Activated B cell treated with CpG ODN at 0.5 μM for 24 hours (primary cell): ENCODE measurements around the gene COL4A1. TPM values are rescaled to one million over a fixed set of nuclear protein-coding genes. Genes with fewer than 3 reads are reported as not detected.

Experiments used
- ATAC-seq: fragments of 200-7000 bp; cut with Tn5 transposase; one replicate; pipeline ENCODE4 v1.10.0; 2021; ENCODE audit warnings: low read depth, mild to moderate bottlenecking, moderate library complexity
- CTCF ChIA-PET: fragments of 350-600 bp; sonication (Branson Sonifier 250); formaldehyde crosslinking; loops from one replicate; lab custom pipeline; 2021; ENCODE audit warnings: antibody characterized with exemption; lab: Charles Lee
- POLR2A ChIA-PET: fragments of 350-600 bp; sonication (Branson Sonifier 250); formaldehyde crosslinking; loops from one replicate; lab custom pipeline; 2021; ENCODE audit warnings: antibody characterized with exemption; lab: Charles Lee
- DNase-seq: peaks from one replicate; pipeline ENCODE4 v3.0.0; 2022
- H3K27ac Mint-ChIP-seq: one replicate; pipeline ENCODE4 v1.8.0; 2020; ENCODE audit warnings: mixed read lengths
- H3K27me3 Mint-ChIP-seq: one replicate; pipeline ENCODE4 v1.8.0; 2021; ENCODE audit warnings: mixed read lengths
- H3K36me3 Mint-ChIP-seq: one replicate; pipeline ENCODE4 v1.8.0; 2021; ENCODE audit warnings: low read depth, mixed read lengths
- H3K4me1 Mint-ChIP-seq: one replicate; pipeline ENCODE4 v1.8.0; 2021; ENCODE audit warnings: mixed read lengths
- H3K4me3 Mint-ChIP-seq: one replicate; pipeline ENCODE4 v1.8.0; 2020; ENCODE audit warnings: mild to moderate bottlenecking, mixed read lengths
- H3K9me3 Mint-ChIP-seq: one replicate; pipeline ENCODE4 v1.8.0; 2020; ENCODE audit warnings: mixed read lengths
- CTCF ChIP-seq: fragments of 200-600 bp; IDR thresholded peaks from one replicate; pipeline ENCODE4 v1.8.0; 2022; ENCODE audit warnings: antibody characterized with exemption, mild to moderate bottlenecking
- intact Hi-C: fragments of 100-400 bp; cut with micrococcal nuclease; formaldehyde crosslinking; loops from one replicate; pipeline ENCODE4 v1.15.1; 2024
- total RNA-seq: library from RNA; stranded (reverse); gene quantifications from 2 replicates; pipeline ENCODE4 v1.2.3, GENCODE V29; 2022

Gene COL4A1
- total RNA-seq, 1 donor from 2014 or later = not detected

DNA sequence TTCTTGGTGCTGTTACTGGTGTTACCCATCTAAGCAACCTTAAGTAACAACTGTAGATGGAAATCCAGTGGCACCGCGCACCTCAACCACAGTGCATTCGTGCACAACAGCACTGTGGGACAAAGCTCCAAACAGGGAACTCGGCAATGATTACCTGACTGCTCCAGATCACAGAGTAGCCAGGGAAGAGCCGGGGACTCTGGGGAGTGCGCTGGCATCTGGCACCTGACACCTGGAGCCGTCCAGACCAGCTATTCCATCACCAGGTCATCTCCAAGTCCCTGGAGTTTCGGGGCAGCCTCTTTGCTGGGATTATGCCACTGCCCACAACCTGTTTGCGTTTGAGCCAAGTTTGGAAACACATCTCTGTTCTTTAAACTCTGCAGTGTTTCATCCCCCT is 62.0 kb downstream of the COL4A1 start:
- H3K4me1 Mint-ChIP-seq = no peaks in the 10 kb centered on the region
- ChIA-PET CTCF (no interaction called here), POLR2A (no interaction called here)
- DNase-seq (no peak), ATAC-seq (no peak)
- no peak for TF ChIP-seq CTCF
- intact Hi-C loops = no loop called here
- no peaks in the 10 kb centered on the region for H3K36me3 Mint-ChIP-seq
- no peaks in the 10 kb centered on the region for H3K9me3 Mint-ChIP-seq
- no peak overlapping the region for H3K27ac Mint-ChIP-seq
- H3K4me3 Mint-ChIP-seq = no peak overlapping the region
- H3K27me3 Mint-ChIP-seq = no peaks in the 10 kb centered on the region

DNA sequence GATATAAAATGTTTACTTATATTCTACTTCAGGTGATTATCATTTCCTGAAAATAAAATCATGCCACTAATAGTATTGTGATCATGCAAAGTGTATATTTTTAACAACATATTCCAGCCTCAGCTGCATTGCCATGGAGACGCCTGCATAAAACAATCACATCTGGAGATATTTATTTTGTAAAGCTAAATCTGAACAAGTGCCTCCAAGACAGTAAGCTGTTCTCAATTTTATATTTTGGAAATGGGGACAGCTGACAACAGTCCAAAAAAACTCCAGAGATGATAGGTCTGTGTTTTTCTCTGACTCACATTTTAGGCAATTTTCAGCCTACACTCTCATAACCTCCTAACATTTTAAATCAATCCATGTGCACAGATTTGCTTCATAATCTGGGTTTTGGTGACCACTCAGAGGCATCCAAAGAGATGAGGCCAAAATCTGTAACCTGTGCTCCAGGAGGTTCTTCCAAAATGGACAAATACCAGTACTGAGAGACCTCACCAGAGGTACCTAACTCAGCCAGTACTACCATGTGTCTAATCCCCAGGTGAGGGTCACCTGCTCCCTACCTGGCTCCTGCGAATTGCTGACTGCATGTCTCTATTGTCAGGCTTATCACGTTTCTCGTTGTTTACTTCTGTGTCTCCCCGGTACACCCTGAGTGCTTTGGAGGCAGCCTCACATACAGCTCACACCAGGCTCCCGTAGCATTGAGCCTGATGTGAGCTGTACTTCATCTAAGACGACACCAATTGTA is 62.7 kb downstream of the COL4A1 start:
- H3K4me3 Mint-ChIP-seq = no peak overlapping the region
- H3K9me3 Mint-ChIP-seq = no peaks in the 10 kb centered on the region
- DNase-seq (no peak), ATAC-seq (no peak)
- no peaks in the 10 kb centered on the region for H3K36me3 Mint-ChIP-seq
- H3K27ac Mint-ChIP-seq = no peak overlapping the region
- ChIA-PET POLR2A (no interaction called here), CTCF (no interaction called here)
- H3K4me1 Mint-ChIP-seq = no peaks in the 10 kb centered on the region
- no peaks in the 10 kb centered on the region for H3K27me3 Mint-ChIP-seq
- TF ChIP-seq CTCF = no peak
- intact Hi-C loops = no loop called here

- intact Hi-C loops = no loop called here
Observed at GRCh38 chr13:110242615-110243014, 64.3 kb downstream of the COL4A1 start.

DNA sequence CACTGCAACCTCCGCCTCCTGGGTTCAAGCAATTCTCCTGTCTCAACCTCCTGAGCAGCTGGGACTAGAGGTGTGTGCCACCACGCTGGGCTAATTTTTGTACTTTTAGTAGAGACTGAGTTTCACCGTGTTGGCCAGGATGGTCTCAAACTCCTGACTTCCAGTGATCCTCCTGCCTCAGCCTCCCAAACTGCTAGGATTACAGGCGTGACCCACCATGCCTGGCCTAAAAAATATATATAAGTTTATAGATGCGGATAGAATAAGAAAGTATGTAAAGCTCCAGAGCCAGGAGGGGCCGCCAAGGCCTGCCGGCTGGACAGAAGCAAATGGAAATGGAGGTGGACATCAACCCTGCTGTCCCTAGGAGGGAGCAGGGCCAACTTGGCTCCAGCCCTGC is 66.0 kb downstream of the COL4A1 start:
- ChIA-PET POLR2A (no interaction called here), CTCF (no interaction called here)
- intact Hi-C loops = no loop called here
- H3K36me3 Mint-ChIP-seq = no peaks in the 10 kb centered on the region
- DNase-seq (no peak), ATAC-seq (no peak)
- H3K4me1 Mint-ChIP-seq = no peaks in the 10 kb centered on the region
- no peak overlapping the region for H3K27ac Mint-ChIP-seq
- TF ChIP-seq CTCF = no peak
- peaks cover 10% of the 10 kb centered on the region for H3K27me3 Mint-ChIP-seq
- no peak overlapping the region for H3K4me3 Mint-ChIP-seq
- H3K9me3 Mint-ChIP-seq = no peaks in the 10 kb centered on the region

More at GRCh38 chr13:110242615-110243014, 64.3 kb downstream of the COL4A1 start:
- TF ChIP-seq CTCF = no peak
- POLR2A ChIA-PET = no interaction called here
- peaks cover 5% of the 10 kb centered on the region for H3K27me3 Mint-ChIP-seq
- H3K4me1 Mint-ChIP-seq = no peaks in the 10 kb centered on the region
- ATAC-seq (no peak), DNase-seq (no peak)
- no peaks in the 10 kb centered on the region for H3K9me3 Mint-ChIP-seq
- no peaks in the 10 kb centered on the region for H3K36me3 Mint-ChIP-seq
- no peak overlapping the region for H3K4me3 Mint-ChIP-seq
- CTCF ChIA-PET = no interaction called here
- H3K27ac Mint-ChIP-seq = no peak overlapping the region

DNA sequence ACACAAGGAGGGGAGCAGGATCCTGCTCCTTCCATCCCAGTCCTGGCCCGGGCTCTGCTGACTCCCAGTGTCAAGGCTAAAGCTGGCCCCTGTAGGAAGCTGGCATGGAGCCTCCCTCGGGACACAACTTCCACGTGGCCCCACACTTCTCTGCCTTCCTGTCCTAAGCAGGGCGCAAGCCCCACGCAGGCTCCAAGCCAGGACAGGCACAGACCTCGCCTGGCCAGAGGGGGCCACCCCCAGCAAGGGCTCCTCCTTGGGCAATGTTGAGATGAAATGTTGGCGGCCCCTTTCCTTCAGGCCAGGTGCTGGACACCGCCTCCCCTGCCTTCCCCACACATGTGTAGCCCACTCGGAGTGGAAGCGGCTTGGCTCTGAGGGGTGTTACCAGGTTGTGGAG is 66.6 kb downstream of the COL4A1 start:
- peaks cover 10% of the 10 kb centered on the region for H3K27me3 Mint-ChIP-seq
- POLR2A ChIA-PET = no interaction called here
- no peaks in the 10 kb centered on the region for H3K36me3 Mint-ChIP-seq
- H3K27ac Mint-ChIP-seq = no peak overlapping the region
- intact Hi-C loops = no loop called here
- H3K4me1 Mint-ChIP-seq = no peaks in the 10 kb centered on the region
- no peak for TF ChIP-seq CTCF
- H3K4me3 Mint-ChIP-seq = no peak overlapping the region
- no peak for DNase-seq
- no peaks in the 10 kb centered on the region for H3K9me3 Mint-ChIP-seq
- CTCF ChIA-PET = no interaction called here
- ATAC-seq = no peak
